Mucosa of stomach (tissue), 1 donor: ENCODE measurements around the gene AMMECR1L.
"Not testable (repeated sequence)": the region's sequence is repeated elsewhere in the genome, so short reads cannot be mapped to it uniquely, and the experiment has no call there.

Source experiments
- H3K27me3 ChIP-seq: one replicate; pipeline ENCODE4 v1.7.0; 2013; ENCODE audit warnings: mild to moderate bottlenecking, low read length; ENCODE audit not compliant: control insufficient read depth, insufficient read depth
- H3K36me3 ChIP-seq: one replicate; pipeline ENCODE4 v1.7.0; 2013; ENCODE audit warnings: low read length; ENCODE audit not compliant: control insufficient read depth, insufficient read depth
- H3K4me1 ChIP-seq: one replicate; pipeline ENCODE4 v1.7.0; 2013; ENCODE audit warnings: mild to moderate bottlenecking, low read length; ENCODE audit not compliant: control insufficient read depth, insufficient read depth
- H3K4me3 ChIP-seq: one replicate; pipeline ENCODE4 v1.7.0; 2013; ENCODE audit warnings: low read length
- H3K9ac ChIP-seq: one replicate; pipeline ENCODE4 v1.7.0; 2013; ENCODE audit warnings: mild to moderate bottlenecking, low read length, moderate library complexity
- H3K9me3 ChIP-seq: one replicate; pipeline ENCODE4 v1.7.0; 2013; ENCODE audit warnings: mild to moderate bottlenecking, low read length, moderate library complexity; ENCODE audit not compliant: control insufficient read depth
- donor health status: Pancreatic carcinoma.

AMMECR1L gene

GRCh38 chr2:127820080-127820668, 65.6 kb downstream of the AMMECR1L start:
- H3K4me1 ChIP-seq: no peaks in the 10 kb centered on the region
- H3K9me3 ChIP-seq: peaks cover 8% of the 10 kb centered on the region
- no peak overlapping the region for H3K4me3 ChIP-seq
- H3K9ac ChIP-seq: no peak overlapping the region
- peaks cover 3% of the 10 kb centered on the region for H3K27me3 ChIP-seq
- H3K36me3 ChIP-seq: no peaks in the 10 kb centered on the region

GRCh38 chr2:127818794-127819425, 66.8 kb downstream of the AMMECR1L start:
- Histone ChIP-seq H3K27me3 (peaks cover 3% of the 10 kb centered on the region), H3K4me1 (no peaks in the 10 kb centered on the region), H3K9me3 (peaks cover 8% of the 10 kb centered on the region), H3K4me3 (no peak overlapping the region), H3K9ac (no peak overlapping the region), H3K36me3 (no peaks in the 10 kb centered on the region)

- no peak overlapping the region for H3K9ac ChIP-seq
- H3K4me3 ChIP-seq: no peak overlapping the region
- peaks cover 8% of the 10 kb centered on the region for H3K9me3 ChIP-seq
- H3K27me3 ChIP-seq: peaks cover 3% of the 10 kb centered on the region
- H3K36me3 ChIP-seq: no peaks in the 10 kb centered on the region
- H3K4me1 ChIP-seq: no peaks in the 10 kb centered on the region
Measured at GRCh38 chr2:127818241-127818640, 67.5 kb downstream of the AMMECR1L start.

GRCh38 chr2:127814677-127815076, 71.1 kb downstream of the AMMECR1L start:
- H3K4me1 ChIP-seq: peaks cover 4% of the 10 kb centered on the region
- H3K9ac ChIP-seq: no peak overlapping the region
- no peaks in the 10 kb centered on the region for H3K9me3 ChIP-seq
- H3K36me3 ChIP-seq: no peaks in the 10 kb centered on the region
- H3K4me3 ChIP-seq: no peak overlapping the region
- H3K27me3 ChIP-seq: peaks cover 3% of the 10 kb centered on the region

- not testable (repeated sequence) for H3K9me3 ChIP-seq, H3K4me3 ChIP-seq, H3K4me1 ChIP-seq, H3K9ac ChIP-seq, H3K27me3 ChIP-seq, H3K36me3 ChIP-seq
Measured at GRCh38 chr2:127812441-127812840, 73.3 kb downstream of the AMMECR1L start.
